H1 (cell line): ENCODE results near the gene ADAMTS17. TPM values are rescaled to one million over a fixed set of nuclear protein-coding genes. Genes with fewer than 3 reads are reported as not detected.

Experiments
- CTCF ChIA-PET: fragments of 300-600 bp; sonication (Branson Sonifier 250); formaldehyde crosslinking; loops from one replicate; lab custom pipeline; 2021; ENCODE audit not compliant: partially characterized antibody; lab: Charles Lee
- POLR2A ChIA-PET: fragments of 300-600 bp; sonication (Branson Sonifier 250); formaldehyde crosslinking; loops from one replicate; lab custom pipeline; 2021; ENCODE audit warnings: inconsistent platforms; ENCODE audit not compliant: partially characterized antibody; lab: Charles Lee
- DNase-seq, 2 experiments: peaks; one replicate each; pipeline versions ENCODE4 v3.0.0 to v3.0.0-alpha.2; 2010 to 2022; ENCODE audit warnings: low spot score in 2 of 2, low read depth in 1 of 2, mixed read lengths in 1 of 2
- FAIRE-seq: peaks from 2 replicates; lab custom pipeline; 2011; peaks lifted over from hg19 to GRCh38; lab: Jason Lieb, UNC
- H2AFZ ChIP-seq: 2 replicates; pipeline ENCODE4 v1.8.1; 2012; ENCODE audit warnings: low read length, inconsistent platforms
- H2AK5ac ChIP-seq: 2 replicates; pipeline ENCODE4 v1.6.1; 2013; ENCODE audit warnings: low read depth, low read length
- H2BK120ac ChIP-seq: replicated peaks from 2 replicates; pipeline ENCODE3; 2013; ENCODE audit warnings: low read depth, low read length, inconsistent platforms
- H2BK12ac ChIP-seq: 2 replicates; pipeline ENCODE4 v1.6.1; 2013; ENCODE audit warnings: low read depth, low read length
- H2BK15ac ChIP-seq: 2 replicates; pipeline ENCODE4 v1.6.1; 2013; ENCODE audit warnings: low read length
- H2BK20ac ChIP-seq: 2 replicates; pipeline ENCODE4 v1.6.1; 2013; ENCODE audit warnings: low read length
- H2BK5ac ChIP-seq: 2 replicates; pipeline ENCODE4 v1.6.1; 2013; ENCODE audit warnings: low read depth, low read length
- H3K14ac ChIP-seq: 2 replicates; pipeline ENCODE4 v1.6.1; 2013; ENCODE audit warnings: inconsistent platforms; ENCODE audit not compliant: insufficient read length
- H3K18ac ChIP-seq: 2 replicates; pipeline ENCODE4 v1.6.1; 2013; ENCODE audit warnings: low read length; ENCODE audit errors: extremely low read depth
- H3K23ac ChIP-seq: 2 replicates; pipeline ENCODE4 v1.6.1; 2013; ENCODE audit warnings: inconsistent platforms; ENCODE audit not compliant: insufficient read length
- H3K23me2 ChIP-seq: 2 replicates; pipeline ENCODE4 v1.6.1; 2013; ENCODE audit warnings: low read depth, low read length
- H3K27ac ChIP-seq: 2 replicates; pipeline ENCODE4 v1.6.1; 2011; ENCODE audit warnings: low read depth, low read length, inconsistent platforms
- H3K27me3 ChIP-seq, 4 experiments: replicated peaks in 1 of 4; 1 replicate in 1 of 4; 2 replicates in 3 of 4; pipeline versions ENCODE4 v1.6.1 to v1.8.1; 2011 to 2013; ENCODE audit warnings: low read length in 3 of 4, mild to moderate bottlenecking in 3 of 4, inconsistent platforms in 2 of 4, mixed read lengths in 2 of 4, moderate library complexity in 1 of 4; ENCODE audit not compliant: control insufficient read depth in 3 of 4, insufficient read depth in 3 of 4; ENCODE audit errors: extremely low read depth in 1 of 4
- H3K36me3 ChIP-seq, 4 experiments: 2 replicates each; pipeline versions ENCODE4 v1.6.1 to v1.8.1; 2011 to 2013; ENCODE audit warnings: mild to moderate bottlenecking in 4 of 4, low read length in 3 of 4, moderate library complexity in 2 of 4, control low read depth in 1 of 4, inconsistent platforms in 1 of 4; ENCODE audit not compliant: insufficient read depth in 4 of 4, control insufficient read depth in 2 of 4
- H3K4ac ChIP-seq: replicated peaks from 2 replicates; pipeline ENCODE3; 2013; ENCODE audit warnings: low read length, low read depth, mixed read lengths, inconsistent platforms; ENCODE audit not compliant: insufficient read length
- H3K4me1 ChIP-seq, 4 experiments: replicated peaks in 1 of 4; 1 replicate in 1 of 4; 2 replicates in 3 of 4; pipeline versions ENCODE4 v1.6.1 to v1.8.1; 2011 to 2013; ENCODE audit warnings: low read length in 3 of 4, inconsistent platforms in 2 of 4, mixed read lengths in 1 of 4; ENCODE audit not compliant: insufficient read depth in 4 of 4, control insufficient read depth in 3 of 4
- H3K4me2 ChIP-seq, 2 experiments: 2 replicates each; pipeline versions ENCODE4 v1.6.1 to v1.8.1; 2011 to 2013; ENCODE audit warnings: low read depth in 2 of 2, low read length in 2 of 2, control low read depth in 1 of 2, inconsistent platforms in 1 of 2, mild to moderate bottlenecking in 1 of 2; ENCODE audit not compliant: insufficient read depth in 1 of 2
- H3K4me3 ChIP-seq, 4 experiments: fragments of 200-600, 300-600 bp in 1 of 4; sonication (generic), shearing (Covaris generic), sonication (Bioruptor Twin) in 1 of 4; 2 replicates each; pipeline versions ENCODE4 v1.5.1 to v1.8.1; 2011 to 2016; ENCODE audit warnings: low read length in 4 of 4, low read depth in 3 of 4, control low read depth in 2 of 4, inconsistent platforms in 2 of 4, mild to moderate bottlenecking in 2 of 4, mixed read lengths in 1 of 4, moderate library complexity in 1 of 4; ENCODE audit not compliant: insufficient read depth in 2 of 4; ENCODE audit errors: extremely low read depth in 1 of 4
- H3K56ac ChIP-seq: replicated peaks from 2 replicates; pipeline ENCODE3; 2013; ENCODE audit warnings: low read depth, mild to moderate bottlenecking, mixed read lengths, low read length, inconsistent platforms; ENCODE audit not compliant: insufficient read length
- H3K79me1 ChIP-seq: 2 replicates; pipeline ENCODE4 v1.6.1; 2013; ENCODE audit warnings: low read depth, low read length, control low read depth
- H3K79me2 ChIP-seq, 2 experiments: 2 replicates each; pipeline versions ENCODE4 v1.6.1 to v1.8.1; 2012 to 2013; ENCODE audit warnings: low read length in 2 of 2, mild to moderate bottlenecking in 2 of 2, inconsistent platforms in 1 of 2; ENCODE audit not compliant: insufficient read depth in 2 of 2, control insufficient read depth in 1 of 2
- H3K9ac ChIP-seq, 4 experiments: replicated peaks in 1 of 4; 1 replicate in 1 of 4; 2 replicates in 3 of 4; pipeline versions ENCODE4 v1.6.1 to v1.8.1; 2011 to 2013; ENCODE audit warnings: low read depth in 3 of 4, low read length in 3 of 4, control low read depth in 2 of 4, mild to moderate bottlenecking in 2 of 4, moderate library complexity in 2 of 4, inconsistent platforms in 1 of 4; ENCODE audit errors: extremely low read depth in 1 of 4
- H3K9me3 ChIP-seq, 2 experiments: 2 replicates each; pipeline versions ENCODE4 v1.6.1 to v1.8.1; 2012 to 2013; ENCODE audit warnings: mild to moderate bottlenecking in 2 of 2, moderate library complexity in 2 of 2, control low read depth in 1 of 2, inconsistent platforms in 1 of 2, low read depth in 1 of 2, low read length in 1 of 2, mixed read lengths in 1 of 2; ENCODE audit not compliant: insufficient read depth in 2 of 2
- H4K20me1 ChIP-seq, 2 experiments: replicated peaks in 1 of 2; 2 replicates each; pipeline versions ENCODE3 to v1.8.1; 2011 to 2013; ENCODE audit warnings: inconsistent platforms in 2 of 2, low read length in 2 of 2, mild to moderate bottlenecking in 1 of 2; ENCODE audit not compliant: insufficient read depth in 2 of 2, control insufficient read depth in 1 of 2
- H4K5ac ChIP-seq: 2 replicates; pipeline ENCODE4 v1.6.1; 2013; ENCODE audit warnings: low read length, low read depth, mixed read lengths, inconsistent platforms; ENCODE audit not compliant: insufficient read length
- H4K8ac ChIP-seq: 2 replicates; pipeline ENCODE4 v1.8.0; 2013; ENCODE audit warnings: mild to moderate bottlenecking, moderate library complexity, low read length, inconsistent platforms; ENCODE audit not compliant: insufficient read depth; ENCODE audit errors: extremely low read depth
- H4K91ac ChIP-seq: replicated peaks from 2 replicates; pipeline ENCODE3; 2013; ENCODE audit warnings: low read length, mixed read lengths, inconsistent platforms; ENCODE audit not compliant: insufficient read length
- BRCA1 ChIP-seq: IDR thresholded peaks from 2 replicates; pipeline ENCODE4 v1.6.1; 2012; ENCODE audit warnings: low read depth, low read length, improper control_type of control experiment
- CREB1 ChIP-seq: IDR thresholded peaks from 2 replicates; pipeline ENCODE4 v1.6.1; 2012; ENCODE audit warnings: inconsistent platforms
- FOSL1 ChIP-seq: IDR thresholded peaks from 2 replicates; pipeline ENCODE4 v1.6.1; 2011; ENCODE audit warnings: mild to moderate bottlenecking, low read depth, low read length, moderate library complexity; ENCODE audit not compliant: insufficient read depth
- HDAC2 ChIP-seq, 2 experiments: fragments of 300-600 bp in 1 of 2; sonication (generic) in 1 of 2; IDR thresholded peaks; 2 replicates each; pipeline ENCODE4 v1.6.1; 2011 to 2012; ENCODE audit warnings: low read depth in 2 of 2, low read length in 2 of 2, mild to moderate bottlenecking in 2 of 2, moderate library complexity in 2 of 2, borderline replicate concordance in 1 of 2, inconsistent platforms in 1 of 2
- JUN ChIP-seq: IDR thresholded peaks from 2 replicates; pipeline ENCODE4 v1.6.1; 2011; ENCODE audit warnings: low read depth, mild to moderate bottlenecking, improper control_type of control experiment, low read length
- PHF8 ChIP-seq: fragments of 200-600 bp; sonication (generic); conservative IDR thresholded peaks from 2 replicates; pipeline ENCODE4 v1.7.1; 2012; ENCODE audit warnings: low read depth, mild to moderate bottlenecking, inconsistent platforms, low read length, moderate library complexity
- POLR2AphosphoS5 ChIP-seq: IDR thresholded peaks from 2 replicates; pipeline ENCODE4 v1.6.1; 2011; ENCODE audit warnings: low read depth, low read length
- POU5F1 ChIP-seq: IDR thresholded peaks from 2 replicates; pipeline ENCODE4 v1.6.1; 2011; ENCODE audit warnings: low read depth, mild to moderate bottlenecking, low read length, moderate library complexity
- RXRA ChIP-seq: IDR thresholded peaks from 2 replicates; pipeline ENCODE4 v1.6.1; 2011; ENCODE audit warnings: low read depth, mild to moderate bottlenecking, low read length, moderate library complexity; ENCODE audit not compliant: insufficient read depth
- SIN3A ChIP-seq, 2 experiments: IDR thresholded peaks in 1 of 2; conservative IDR thresholded peaks in 1 of 2; 2 replicates each; pipeline ENCODE4 v1.6.1; 2011 to 2012; ENCODE audit warnings: low read length in 2 of 2, improper control_type of control experiment in 1 of 2, low read depth in 1 of 2, mild to moderate bottlenecking in 1 of 2
- SP1 ChIP-seq: IDR thresholded peaks from 2 replicates; pipeline ENCODE4 v1.6.1; 2011; ENCODE audit warnings: low read depth, low read length
- SP4 ChIP-seq: IDR thresholded peaks from 2 replicates; pipeline ENCODE4 v1.6.1; 2012; ENCODE audit warnings: low read length, inconsistent platforms
- SRF ChIP-seq: IDR thresholded peaks from 2 replicates; pipeline ENCODE4 v1.6.1; 2011; ENCODE audit warnings: mild to moderate bottlenecking, low read depth, low read length, moderate library complexity
- YY1 ChIP-seq: IDR thresholded peaks from 2 replicates; pipeline ENCODE4 v1.6.1; 2011; ENCODE audit warnings: low read depth, mild to moderate bottlenecking, low read length
- ZNF274 ChIP-seq: IDR thresholded peaks from 2 replicates; pipeline ENCODE4 v1.7.0; 2012; ENCODE audit warnings: low read length, borderline replicate concordance; ENCODE audit errors: extremely low read depth
- WGBS, 2 experiments: shearing (Covaris generic) in 1 of 2; methylation state at CpG; one replicate each; pipeline versions ENCODE4 v1.1.6 to v1.1.7; 2013 to 2015; ENCODE audit warnings: low lambda C conversion rate in 2 of 2, mixed read lengths in 2 of 2, inconsistent platforms in 1 of 2, low coverage in 1 of 2, missing lambda C conversion rate in 1 of 2; ENCODE audit not compliant: insufficient replicate concordance in 2 of 2, insufficient coverage in 1 of 2, insufficient read length in 1 of 2; ENCODE audit errors: extremely low coverage in 1 of 2, missing lambda C conversion rate in 1 of 2; 5-methylcytosine and 5-hydroxymethylcytosine counted together
- polyA plus RNA-seq, 7 experiments: library from polyadenylated mRNA; depleted of rRNA in 3 of 7; stranded (reverse) in 5 of 7; unstranded in 2 of 7; fragments of >200 nt in 5 of 7; fragments of 200-250 nt in 2 of 7; gene quantifications; 1 replicate in 5 of 7; 2 replicates in 1 of 7; 4 replicates in 1 of 7; pipeline versions ENCODE4 v1.2.1 to v1.2.3, GENCODE V29; 2011 to 2013; ENCODE audit warnings: missing spikeins in 2 of 7, mixed read lengths in 2 of 7
- total RNA-seq: library from RNA; stranded (reverse); fragmentation: NEBNext Ultra II Directional; extraction: Animal tissue kit (Norgen Biotek cat#: 25700); gene quantifications from 2 replicates; pipeline ENCODE4 v1.2.1, GENCODE V29; 2021

Gene ADAMTS17
- total and polyA plus RNA-seq, 2 of the 8 experiments (the other 6 are each of a cell fraction or from before 2014, with no cell fraction given) = 0.51 to 1.7 TPM

- Histone ChIP-seq H3K4me2 (no peak overlapping the region), H3K4ac (no peak overlapping the region), H4K20me1 (no peaks in the 10 kb centered on the region), H4K5ac (no peak overlapping the region), H2BK20ac (no peak overlapping the region), H3K79me1 (no peaks in the 10 kb centered on the region), H3K4me1 (peaks cover 0 to 3% (median 0%) of the 10 kb centered on the region in 4 experiments; a peak in 2 of 7 replicates), H3K56ac (no peak overlapping the region), H3K18ac (no peak overlapping the region), H2BK5ac (no peak overlapping the region), H2BK12ac (no peak overlapping the region), H2BK120ac (no peak overlapping the region), H3K27me3 (no peaks in the 10 kb centered on the region), H2BK15ac (no peak overlapping the region), H2AK5ac (no peak overlapping the region), H3K27ac (no peak overlapping the region), H3K14ac (no peak overlapping the region), H4K8ac (no peak overlapping the region), H3K79me2 (no peaks in the 10 kb centered on the region), H4K91ac (no peak overlapping the region), H3K23ac (no peak overlapping the region), H3K9me3 (no peaks in the 10 kb centered on the region), H3K4me3 (no peak overlapping the region), H2AFZ (no peak overlapping the region), H3K36me3 (no peaks in the 10 kb centered on the region), H3K9ac (no peak overlapping the region), H3K23me2 (no peaks in the 10 kb centered on the region)
- no peak for FAIRE-seq
- WGBS, 2 experiments = 89% methylated on average over 13 of the region's 14 CpGs; no CpG with 5 or more reads in 1 of the 2 experiments
- DNase-seq = no peak
- ChIA-PET CTCF (interaction anchor here (0.9 to 1.6 kb wide), 5 partner anchors 12 to 236 kb away, joined by 3 read pairs; no protein-coding TSS in a partner anchor), POLR2A (no interaction called here)
- TF ChIP-seq PHF8 (no peak), ZNF274 (no peak), BRCA1 (no peak), RXRA (no peak), JUN (no peak), POLR2AphosphoS5 (no peak), SIN3A (conservative IDR thresholded peaks at IDR 0.05 in 1 of 2, IDR thresholded peaks at IDR 0.05 in 1 of 2; ENCODE audit: low read depth in 1 of 2, low read length in 2 of 2) (no peak), FOSL1 (no peak), POU5F1 (no peak), HDAC2 (IDR thresholded peaks at IDR 0.05; ENCODE audit: borderline replicate concordance in 1 of 2, low read depth in 2 of 2, low read length in 2 of 2) (no peak), SP4 (no peak), SP1 (no peak), YY1 (no peak), SRF (no peak), CREB1 (no peak)
Observed at GRCh38 chr15:100109486-100110035, 232.2 kb downstream of the ADAMTS17 start.
